Breast epithelium (tissue), 4 donors: ENCODE measurements around the gene PILRB. TPM values are rescaled to one million over a fixed set of nuclear protein-coding genes. Genes with fewer than 3 reads are reported as not detected.

ENCODE experiments used
- DNase-seq, 2 donors: peaks; one replicate each; pipeline ENCODE4 v3.0.0-alpha.2; 2019; ENCODE audit warnings: low spot score in 2 of 2
- H3K27ac ChIP-seq, 2 donors: fragments of 200-600 bp; sonication (generic) in 1 of 2; one replicate each; pipeline ENCODE4 v1.5.1; 2016 to 2019; ENCODE audit warnings: mild to moderate bottlenecking in 1 of 2
- H3K27me3 ChIP-seq, 2 donors: fragments of 200-600 bp; sonication (generic) in 1 of 2; one replicate each; pipeline versions ENCODE4 v1.5.1 to v1.6.0; 2017 to 2019; ENCODE audit warnings: control low read depth in 1 of 2, mild to moderate bottlenecking in 1 of 2
- H3K36me3 ChIP-seq: fragments of 200-600 bp; one replicate; pipeline ENCODE4 v1.5.1; 2019
- H3K4me1 ChIP-seq, 2 donors: fragments of 200-600 bp; sonication (generic); one replicate each; pipeline ENCODE4 v1.5.1; 2016 to 2019; ENCODE audit warnings: control low read depth in 1 of 2
- H3K4me3 ChIP-seq, 3 donors: fragments of 200-600 bp; sonication (generic); 1 replicate in 2 of 3; 2 replicates in 1 of 3; pipeline ENCODE4 v1.5.1; 2016 to 2019; ENCODE audit warnings: mild to moderate bottlenecking in 3 of 3, moderate library complexity in 2 of 3
- H3K9me3 ChIP-seq, 2 donors: fragments of 200-600 bp; sonication (generic) in 1 of 2; one replicate each; pipeline ENCODE4 v1.5.1; 2016 to 2019; ENCODE audit warnings: control low read depth in 1 of 2
- POLR2A ChIP-seq: fragments of 450-650 bp; IDR thresholded peaks from one replicate; pipeline ENCODE4 v1.6.1; 2016; ENCODE audit warnings: antibody characterized with exemption, mild to moderate bottlenecking, moderate library complexity
- POLR2AphosphoS5 ChIP-seq, 3 donors: sonication (generic); formaldehyde crosslinking; IDR thresholded peaks; one replicate each; pipeline ENCODE4 v1.6.1; 2017; ENCODE audit warnings: antibody characterized with exemption in 3 of 3
- intact Hi-C: fragments of 100-400 bp; cut with DNase I; formaldehyde crosslinking; loops from one replicate; pipeline ENCODE4 v1.15.1; 2023; ENCODE audit warnings: low total_unique reads
- total RNA-seq, 3 donors: library from RNA; depleted of rRNA; stranded (reverse); fragments of >200 nt; gene quantifications; one replicate each; pipeline ENCODE4 v1.1.0, GENCODE V29; 2016
- TF ChIP-seq, protein P1 (sequence below), 3 donors: fragments of 450-650 bp; IDR thresholded peaks; one replicate each; pipeline ENCODE4 v1.5.1; 2016 to 2017; ENCODE audit warnings: antibody characterized with exemption in 3 of 3, mild to moderate bottlenecking in 3 of 3, moderate library complexity in 3 of 3

PILRB gene
- total RNA-seq, 3 donors from 2014 or later, result 33.8 to 100.0 (median 75.4) TPM

GRCh38 chr7:100407285-100408180, 49.6 kb downstream of the PILRB start:
- no peaks in the 10 kb centered on the region for H3K27me3 ChIP-seq
- no peak for TF ChIP-seq POLR2A
- TF ChIP-seq, protein P1, sequence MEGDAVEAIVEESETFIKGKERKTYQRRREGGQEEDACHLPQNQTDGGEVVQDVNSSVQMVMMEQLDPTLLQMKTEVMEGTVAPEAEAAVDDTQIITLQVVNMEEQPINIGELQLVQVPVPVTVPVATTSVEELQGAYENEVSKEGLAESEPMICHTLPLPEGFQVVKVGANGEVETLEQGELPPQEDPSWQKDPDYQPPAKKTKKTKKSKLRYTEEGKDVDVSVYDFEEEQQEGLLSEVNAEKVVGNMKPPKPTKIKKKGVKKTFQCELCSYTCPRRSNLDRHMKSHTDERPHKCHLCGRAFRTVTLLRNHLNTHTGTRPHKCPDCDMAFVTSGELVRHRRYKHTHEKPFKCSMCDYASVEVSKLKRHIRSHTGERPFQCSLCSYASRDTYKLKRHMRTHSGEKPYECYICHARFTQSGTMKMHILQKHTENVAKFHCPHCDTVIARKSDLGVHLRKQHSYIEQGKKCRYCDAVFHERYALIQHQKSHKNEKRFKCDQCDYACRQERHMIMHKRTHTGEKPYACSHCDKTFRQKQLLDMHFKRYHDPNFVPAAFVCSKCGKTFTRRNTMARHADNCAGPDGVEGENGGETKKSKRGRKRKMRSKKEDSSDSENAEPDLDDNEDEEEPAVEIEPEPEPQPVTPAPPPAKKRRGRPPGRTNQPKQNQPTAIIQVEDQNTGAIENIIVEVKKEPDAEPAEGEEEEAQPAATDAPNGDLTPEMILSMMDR (IDR thresholded peaks at IDR 0.05), result peak in 2 of 3 donors; percentile 48 to 58
- no peaks in the 10 kb centered on the region for H3K9me3 ChIP-seq
- no peaks in the 10 kb centered on the region for H3K36me3 ChIP-seq
- no peak overlapping the region for H3K27ac ChIP-seq
- H3K4me3 ChIP-seq, result no peak overlapping the region
- intact Hi-C loops, result no loop called here
- DNase-seq, result no peak
- H3K4me1 ChIP-seq, result no peaks in the 10 kb centered on the region

- intact Hi-C loops, result no loop called here
- TF ChIP-seq, protein P1 (IDR thresholded peaks at IDR 0.05), result no peak
- TF ChIP-seq POLR2AphosphoS5 (IDR thresholded peaks at IDR 0.05), result no peak
- TF ChIP-seq POLR2A, result no peak
- H3K4me3 ChIP-seq, result no peak overlapping the region
- no peak for DNase-seq
- no peaks in the 10 kb centered on the region for H3K9me3 ChIP-seq
- no peaks in the 10 kb centered on the region for H3K36me3 ChIP-seq
- no peak overlapping the region for H3K27ac ChIP-seq
- no peaks in the 10 kb centered on the region for H3K4me1 ChIP-seq
- no peaks in the 10 kb centered on the region for H3K27me3 ChIP-seq
Measured at GRCh38 chr7:100411101-100411500, 53.2 kb downstream of the PILRB start.

DNA sequence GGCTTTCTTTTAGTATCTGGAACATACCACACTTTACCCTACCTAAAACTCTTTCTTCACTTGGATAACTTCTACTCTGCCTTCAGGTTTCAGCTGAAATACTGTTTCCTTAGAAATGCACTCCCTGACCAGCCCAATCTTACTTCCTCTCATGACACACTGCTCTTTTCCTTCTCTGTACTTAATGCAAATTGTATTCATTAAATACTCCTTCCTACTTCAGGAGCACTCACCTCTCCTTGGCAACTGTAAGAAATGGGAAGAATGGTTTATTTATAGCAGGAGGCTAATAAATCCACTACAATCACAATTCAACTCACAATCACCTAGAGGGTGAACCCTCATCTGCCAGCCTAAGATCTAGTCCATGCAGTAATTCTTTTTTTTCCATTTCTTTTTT, 55.4 kb downstream of the PILRB start:
- Histone ChIP-seq H3K36me3 (no peaks in the 10 kb centered on the region), H3K4me1 (no peaks in the 10 kb centered on the region), H3K27me3 (no peaks in the 10 kb centered on the region), H3K4me3 (no peak overlapping the region), H3K9me3 (no peaks in the 10 kb centered on the region), H3K27ac (no peak overlapping the region)
- intact Hi-C loops, result no loop called here
- no peak for DNase-seq
- TF ChIP-seq POLR2AphosphoS5 (IDR thresholded peaks at IDR 0.05) (no peak), POLR2A (no peak)
- TF ChIP-seq, protein P1 (IDR thresholded peaks at IDR 0.05), result no peak

DNA sequence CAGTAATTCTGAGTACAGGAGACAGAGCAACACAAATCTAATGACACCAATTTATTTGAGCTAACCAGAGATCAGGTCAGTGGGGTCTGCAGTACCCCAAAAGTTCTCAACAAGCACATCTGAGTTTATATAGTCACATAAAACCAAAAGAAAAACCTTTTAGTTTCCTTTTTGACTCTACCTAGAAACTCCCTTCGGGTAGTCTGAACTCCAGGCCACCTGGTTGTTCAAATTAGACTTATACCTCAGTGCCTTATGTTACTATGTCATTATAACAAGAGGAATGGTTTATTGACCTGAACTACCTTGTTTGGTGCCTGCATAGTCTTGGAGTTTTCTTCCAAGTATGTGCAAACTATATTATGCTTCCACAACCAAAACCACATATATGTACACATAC, 56.0 kb downstream of the PILRB start:
- intact Hi-C loops, result no loop called here
- no peaks in the 10 kb centered on the region for H3K9me3 ChIP-seq
- no peaks in the 10 kb centered on the region for H3K36me3 ChIP-seq
- DNase-seq, result no peak
- H3K27me3 ChIP-seq, result no peaks in the 10 kb centered on the region
- TF ChIP-seq POLR2A, result no peak
- TF ChIP-seq, protein P1 (IDR thresholded peaks at IDR 0.05), result no peak
- TF ChIP-seq POLR2AphosphoS5 (IDR thresholded peaks at IDR 0.05), result no peak
- no peak overlapping the region for H3K4me3 ChIP-seq
- no peak overlapping the region for H3K27ac ChIP-seq
- no peaks in the 10 kb centered on the region for H3K4me1 ChIP-seq

DNA sequence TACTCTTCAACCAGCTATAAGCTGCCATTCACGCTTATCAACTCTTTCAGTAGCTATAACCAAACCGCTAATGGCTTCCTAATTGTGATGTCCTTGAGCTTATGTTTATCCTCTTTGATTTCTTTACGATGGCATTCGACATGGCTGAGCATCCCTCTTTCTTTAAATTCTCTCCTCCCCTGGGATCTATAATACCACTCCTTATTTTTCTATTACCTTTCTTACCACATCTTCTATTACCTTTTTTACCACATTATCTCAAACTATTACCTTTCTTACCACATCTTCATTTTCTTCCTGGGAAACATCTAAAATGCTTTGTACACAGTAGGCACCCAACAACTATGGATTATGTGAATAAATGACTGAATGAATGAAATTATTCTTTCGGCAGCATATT, 57.5 kb downstream of the PILRB start:
- Histone ChIP-seq H3K27ac (no peak overlapping the region), H3K36me3 (no peaks in the 10 kb centered on the region), H3K4me1 (no peaks in the 10 kb centered on the region), H3K27me3 (no peaks in the 10 kb centered on the region), H3K9me3 (no peaks in the 10 kb centered on the region), H3K4me3 (no peak overlapping the region)
- TF ChIP-seq POLR2A (no peak), POLR2AphosphoS5 (IDR thresholded peaks at IDR 0.05) (no peak)
- TF ChIP-seq, protein P1 (IDR thresholded peaks at IDR 0.05), result no peak
- intact Hi-C loops, result no loop called here
- no peak for DNase-seq
